A673 (cell line): ENCODE results near the gene TMEM165. TPM values are rescaled to one million over a fixed set of nuclear protein-coding genes. Genes with fewer than 3 reads are reported as not detected.

Source experiments
- Bru-seq: library from RNA; stranded (reverse); fragments of 400-500 nt; gene quantifications from one replicate; lab custom pipeline; 2021; lab: Mats Ljungman, UMichigan
- BruChase-seq, 2 experiments: library from RNA; stranded (reverse); fragments of 400-500 nt; gene quantifications; one replicate each; lab custom pipeline; 2021; lab: Mats Ljungman, UMichigan
- BruUV-seq: library from RNA; stranded (reverse); fragments of 400-500 nt; replicated peaks from 2 replicates; lab custom pipeline; 2021; lab: Mats Ljungman, UMichigan
- CTCF ChIA-PET: fragments of 300-600 bp; sonication (Branson Sonifier 250); formaldehyde crosslinking; loops from one replicate; lab custom pipeline; 2022; ENCODE audit warnings: antibody characterized with exemption; lab: Charles Lee
- POLR2A ChIA-PET: fragments of 300-600 bp; sonication (Branson Sonifier 250); formaldehyde crosslinking; loops from one replicate; lab custom pipeline; 2022; ENCODE audit warnings: antibody characterized with exemption; ENCODE audit not compliant: low non-redundant PET; lab: Charles Lee
- DNase-seq: peaks from one replicate; pipeline ENCODE4 v3.0.0-alpha.2; 2015; ENCODE audit warnings: low spot score
- H3K27ac ChIP-seq: fragments of 200-600 bp; sonication (generic); 2 replicates; pipeline ENCODE4 v1.5.1; 2016; ENCODE audit warnings: mixed run types, low read depth, mild to moderate bottlenecking, mixed read lengths, antibody characterized with exemption, low read length; ENCODE audit not compliant: poor library complexity, severe bottlenecking
- H3K27me3 ChIP-seq: fragments of 200-600 bp; sonication (generic); replicated peaks from 2 replicates; pipeline ENCODE4 v1.6.1; 2017; ENCODE audit warnings: mixed run types, low read depth, mild to moderate bottlenecking, mixed read lengths, antibody characterized with exemption, low read length; ENCODE audit not compliant: insufficient read depth, poor library complexity
- H3K36me3 ChIP-seq: fragments of 200-600 bp; sonication (generic); 2 replicates; pipeline ENCODE4 v1.6.1; 2016; ENCODE audit warnings: mixed run types, mild to moderate bottlenecking, mixed read lengths, antibody characterized with exemption, low read length; ENCODE audit not compliant: insufficient read depth, poor library complexity, severe bottlenecking
- H3K4me1 ChIP-seq: fragments of 200-600 bp; sonication (generic); 2 replicates; pipeline ENCODE4 v1.6.1; 2017; ENCODE audit warnings: mixed run types, mild to moderate bottlenecking, mixed read lengths, antibody characterized with exemption, low read length; ENCODE audit not compliant: insufficient read depth, poor library complexity, severe bottlenecking
- H3K4me3 ChIP-seq: fragments of 200-600 bp; sonication (generic); 2 replicates; pipeline ENCODE4 v1.5.1; 2016; ENCODE audit warnings: low read depth, mixed run types, mild to moderate bottlenecking, mixed read lengths, low read length; ENCODE audit not compliant: poor library complexity, severe bottlenecking
- H3K9me3 ChIP-seq: fragments of 200-600 bp; sonication (generic); 2 replicates; pipeline ENCODE4 v1.6.1; 2016; ENCODE audit warnings: mixed run types, low read depth, mild to moderate bottlenecking, mixed read lengths, antibody characterized with exemption, low read length; ENCODE audit not compliant: poor library complexity, severe bottlenecking
- CTCF ChIP-seq: fragments of 300-800, 200-600 bp; sonication (generic); conservative IDR thresholded peaks from 2 replicates; pipeline ENCODE4 v1.5.1; 2017; ENCODE audit warnings: low read depth, mild to moderate bottlenecking, antibody characterized with exemption, low read length, moderate library complexity, mixed read lengths
- EZH2 ChIP-seq: fragments of 200-600 bp; sonication (generic); IDR thresholded peaks from 2 replicates; pipeline ENCODE4 v1.6.1; 2017; ENCODE audit warnings: borderline replicate concordance, low read depth, mild to moderate bottlenecking, mixed read lengths, antibody characterized with exemption, low read length; ENCODE audit not compliant: poor library complexity, severe bottlenecking
- intact Hi-C: fragments of 100-400 bp; cut with micrococcal nuclease; formaldehyde crosslinking; loops from one replicate; pipeline ENCODE4 v1.10.0; 2022; ENCODE audit not compliant: unreplicated experiment
- long read RNA-seq: library from polyadenylated mRNA; stranded (forward); transcript quantifications from one replicate; pipeline ENCODE4 v2.0.0, GENCODE V29; 2022
- total RNA-seq: library from RNA; stranded (reverse); gene quantifications from 2 replicates; pipeline ENCODE4 v1.2.3, GENCODE V29; 2021

TMEM165 gene
- total RNA-seq (33.5 and 34.7 TPM in 2 replicates), Bru-seq, nascent RNA (percentile 85 among the genes with signal in this experiment), BruChase-seq, experiment 1, labeled RNA remaining after a 2-hour chase (percentile 89 among the genes with signal in this experiment), BruChase-seq, experiment 2, labeled RNA remaining after a 6-hour chase (percentile 81 among the genes with signal in this experiment)
- long read RNA-seq, transcript TMEM165-201 (6 exons, 1,928 nt), result major isoform, 43 of 54 reads
- long read RNA-seq, partial matches to known transcripts, result 2 of 54 reads
- long read RNA-seq, other reads (novel, unspliced or antisense), result 9 of 54 reads

GRCh38 chr4:55395529-55396307 lies at the start of gene TMEM165:
Gene TMEM165 (plus strand): TSS chr4:55395957. CDS start chr4:55396190, 233 bp downstream.
- H3K9me3 ChIP-seq, result no peaks in the 10 kb centered on the region
- CTCF ChIA-PET, result no interaction called here
- no peak for TF ChIP-seq EZH2
- TF ChIP-seq CTCF, result no peak
- DNase-seq, result peak; percentile 79
- POLR2A ChIA-PET, result no interaction called here
- intact Hi-C loops, result no loop called here
- peaks cover 9% of the 10 kb centered on the region for H3K4me1 ChIP-seq
- peak within 1 kb of the TSS; percentile 78 for H3K4me3 ChIP-seq
- H3K27me3 ChIP-seq, result no peaks in the 10 kb centered on the region
- H3K36me3 ChIP-seq, result no peaks in the 10 kb centered on the region
- H3K27ac ChIP-seq, result peak within 1 kb of the TSS; percentile 81
- BruUV-seq, result no TSS peak

- H3K27ac ChIP-seq, result peak within 1 kb of the TSS; percentile 93
These were observed 49.5 kb upstream of the TMEM165 start, which contains the start of gene SRD5A3 for GRCh38 chr4:55345980-55346850. Gene SRD5A3 (plus strand): TSS chr4:55346242. CDS start chr4:55346337, 95 bp downstream.

More at GRCh38 chr4:55345980-55346850, 49.5 kb upstream of the TMEM165 start, which contains the start of gene SRD5A3:
- peaks cover 10% of the 10 kb centered on the region for H3K4me1 ChIP-seq
- CTCF ChIA-PET, result interaction anchor here (0.9 kb wide), 1 partner anchor 375 kb away, joined by 3 read pairs; no protein-coding TSS in a partner anchor
- H3K9me3 ChIP-seq, result no peaks in the 10 kb centered on the region
- intact Hi-C loops, result no loop called here
- TF ChIP-seq EZH2, result no peak
- TF ChIP-seq CTCF, result peak; percentile 62
- peak within 1 kb of the TSS; percentile 67 for H3K4me3 ChIP-seq
- H3K27me3 ChIP-seq, result no peaks in the 10 kb centered on the region
- no peaks in the 10 kb centered on the region for H3K36me3 ChIP-seq
- POLR2A ChIA-PET, result interaction anchor here (0.8 kb wide), 1 partner anchor 157 kb away, joined by 4 read pairs; no protein-coding TSS in a partner anchor
- no TSS peak for BruUV-seq
- DNase-seq, result peak; percentile 65
